Measurements from ENCODE around the gene SPHK2.

SPHK2 gene

DNA sequence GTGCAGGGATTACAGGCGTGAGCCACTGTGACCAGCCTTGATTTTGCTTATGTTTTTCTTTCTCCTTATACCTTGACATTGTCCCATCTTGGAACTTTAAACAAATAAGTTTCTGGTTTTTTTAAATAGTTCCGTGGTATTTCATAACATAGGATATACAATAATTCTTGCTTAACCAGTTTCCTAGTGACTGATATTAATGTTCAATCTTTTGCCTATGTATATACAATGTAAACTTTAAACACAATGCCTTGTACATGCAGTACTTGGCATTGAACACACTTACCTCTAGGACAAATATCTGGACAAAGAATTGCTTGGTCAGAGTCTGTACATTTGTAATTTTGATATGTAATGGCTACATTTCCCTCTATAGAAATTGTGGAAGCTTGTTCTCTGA lies 37.1 kb upstream of the SPHK2 start:
- no peak for DNase-seq (ENCODE audit: low read depth in 1 of 2, low spot score in 1 of 2)
- no peak overlapping the region for H3K27ac ChIP-seq (replicated peaks)
- no peak overlapping the region for H3K4me3 ChIP-seq (replicated peaks; ENCODE audit: insufficient read depth, low read length)
- TF ChIP-seq SPI1 (IDR thresholded peaks at IDR 0.05; ENCODE audit: borderline replicate concordance, low read depth) (no peak), POLR2AphosphoS5 (IDR thresholded peaks at IDR 0.05; ENCODE audit: low read depth) (no peak), GABPA (IDR thresholded peaks at IDR 0.05; ENCODE audit: low read depth) (no peak)
- TF ChIP-seq, protein P1, sequence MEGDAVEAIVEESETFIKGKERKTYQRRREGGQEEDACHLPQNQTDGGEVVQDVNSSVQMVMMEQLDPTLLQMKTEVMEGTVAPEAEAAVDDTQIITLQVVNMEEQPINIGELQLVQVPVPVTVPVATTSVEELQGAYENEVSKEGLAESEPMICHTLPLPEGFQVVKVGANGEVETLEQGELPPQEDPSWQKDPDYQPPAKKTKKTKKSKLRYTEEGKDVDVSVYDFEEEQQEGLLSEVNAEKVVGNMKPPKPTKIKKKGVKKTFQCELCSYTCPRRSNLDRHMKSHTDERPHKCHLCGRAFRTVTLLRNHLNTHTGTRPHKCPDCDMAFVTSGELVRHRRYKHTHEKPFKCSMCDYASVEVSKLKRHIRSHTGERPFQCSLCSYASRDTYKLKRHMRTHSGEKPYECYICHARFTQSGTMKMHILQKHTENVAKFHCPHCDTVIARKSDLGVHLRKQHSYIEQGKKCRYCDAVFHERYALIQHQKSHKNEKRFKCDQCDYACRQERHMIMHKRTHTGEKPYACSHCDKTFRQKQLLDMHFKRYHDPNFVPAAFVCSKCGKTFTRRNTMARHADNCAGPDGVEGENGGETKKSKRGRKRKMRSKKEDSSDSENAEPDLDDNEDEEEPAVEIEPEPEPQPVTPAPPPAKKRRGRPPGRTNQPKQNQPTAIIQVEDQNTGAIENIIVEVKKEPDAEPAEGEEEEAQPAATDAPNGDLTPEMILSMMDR (IDR thresholded peaks at IDR 0.05; ENCODE audit: insufficient read depth, low read length), result no peak
- TF ChIP-seq, protein P2, sequence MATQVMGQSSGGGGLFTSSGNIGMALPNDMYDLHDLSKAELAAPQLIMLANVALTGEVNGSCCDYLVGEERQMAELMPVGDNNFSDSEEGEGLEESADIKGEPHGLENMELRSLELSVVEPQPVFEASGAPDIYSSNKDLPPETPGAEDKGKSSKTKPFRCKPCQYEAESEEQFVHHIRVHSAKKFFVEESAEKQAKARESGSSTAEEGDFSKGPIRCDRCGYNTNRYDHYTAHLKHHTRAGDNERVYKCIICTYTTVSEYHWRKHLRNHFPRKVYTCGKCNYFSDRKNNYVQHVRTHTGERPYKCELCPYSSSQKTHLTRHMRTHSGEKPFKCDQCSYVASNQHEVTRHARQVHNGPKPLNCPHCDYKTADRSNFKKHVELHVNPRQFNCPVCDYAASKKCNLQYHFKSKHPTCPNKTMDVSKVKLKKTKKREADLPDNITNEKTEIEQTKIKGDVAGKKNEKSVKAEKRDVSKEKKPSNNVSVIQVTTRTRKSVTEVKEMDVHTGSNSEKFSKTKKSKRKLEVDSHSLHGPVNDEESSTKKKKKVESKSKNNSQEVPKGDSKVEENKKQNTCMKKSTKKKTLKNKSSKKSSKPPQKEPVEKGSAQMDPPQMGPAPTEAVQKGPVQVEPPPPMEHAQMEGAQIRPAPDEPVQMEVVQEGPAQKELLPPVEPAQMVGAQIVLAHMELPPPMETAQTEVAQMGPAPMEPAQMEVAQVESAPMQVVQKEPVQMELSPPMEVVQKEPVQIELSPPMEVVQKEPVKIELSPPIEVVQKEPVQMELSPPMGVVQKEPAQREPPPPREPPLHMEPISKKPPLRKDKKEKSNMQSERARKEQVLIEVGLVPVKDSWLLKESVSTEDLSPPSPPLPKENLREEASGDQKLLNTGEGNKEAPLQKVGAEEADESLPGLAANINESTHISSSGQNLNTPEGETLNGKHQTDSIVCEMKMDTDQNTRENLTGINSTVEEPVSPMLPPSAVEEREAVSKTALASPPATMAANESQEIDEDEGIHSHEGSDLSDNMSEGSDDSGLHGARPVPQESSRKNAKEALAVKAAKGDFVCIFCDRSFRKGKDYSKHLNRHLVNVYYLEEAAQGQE (IDR thresholded peaks at IDR 0.05; ENCODE audit: insufficient replicate concordance, low read depth), result no peak
- no peaks in the 10 kb centered on the region for H3K27me3 ChIP-seq (ENCODE audit: insufficient read depth, poor library complexity, severe bottlenecking)

DNA sequence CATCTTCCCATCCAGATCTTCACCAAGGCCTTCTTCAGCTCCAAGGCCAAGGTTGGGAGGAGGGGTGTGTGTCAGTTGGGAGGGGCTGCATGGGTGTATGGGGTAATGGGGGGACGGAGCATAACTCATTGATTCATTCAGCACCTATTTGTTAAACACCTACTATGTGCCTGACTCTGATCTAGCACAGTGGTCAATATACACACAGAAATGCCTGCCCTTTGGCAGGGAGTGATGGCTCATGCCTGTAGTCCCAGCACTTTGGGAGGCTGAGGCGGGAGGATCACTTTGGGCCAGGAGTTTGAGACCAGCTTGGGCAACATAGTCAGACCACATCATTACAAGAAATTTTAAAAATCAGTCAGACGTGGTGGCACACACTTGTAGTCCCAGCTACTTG lies 31.9 kb upstream of the SPHK2 start:
- DNase-seq (ENCODE audit: low read depth in 1 of 2, low spot score in 1 of 2), result no peak
- TF ChIP-seq, protein P1 (IDR thresholded peaks at IDR 0.05; ENCODE audit: insufficient read depth, low read length), result no peak
- TF ChIP-seq SPI1 (IDR thresholded peaks at IDR 0.05; ENCODE audit: borderline replicate concordance, low read depth), result no peak
- TF ChIP-seq POLR2AphosphoS5 (IDR thresholded peaks at IDR 0.05; ENCODE audit: low read depth), result no peak
- TF ChIP-seq, protein P2 (IDR thresholded peaks at IDR 0.05; ENCODE audit: insufficient replicate concordance, low read depth), result no peak
- TF ChIP-seq GABPA (IDR thresholded peaks at IDR 0.05; ENCODE audit: low read depth), result no peak
- H3K27ac ChIP-seq (replicated peaks), result no peak overlapping the region
- no peak overlapping the region for H3K4me3 ChIP-seq (replicated peaks; ENCODE audit: insufficient read depth, low read length)
- no peaks in the 10 kb centered on the region for H3K27me3 ChIP-seq (ENCODE audit: insufficient read depth, poor library complexity, severe bottlenecking)

DNA sequence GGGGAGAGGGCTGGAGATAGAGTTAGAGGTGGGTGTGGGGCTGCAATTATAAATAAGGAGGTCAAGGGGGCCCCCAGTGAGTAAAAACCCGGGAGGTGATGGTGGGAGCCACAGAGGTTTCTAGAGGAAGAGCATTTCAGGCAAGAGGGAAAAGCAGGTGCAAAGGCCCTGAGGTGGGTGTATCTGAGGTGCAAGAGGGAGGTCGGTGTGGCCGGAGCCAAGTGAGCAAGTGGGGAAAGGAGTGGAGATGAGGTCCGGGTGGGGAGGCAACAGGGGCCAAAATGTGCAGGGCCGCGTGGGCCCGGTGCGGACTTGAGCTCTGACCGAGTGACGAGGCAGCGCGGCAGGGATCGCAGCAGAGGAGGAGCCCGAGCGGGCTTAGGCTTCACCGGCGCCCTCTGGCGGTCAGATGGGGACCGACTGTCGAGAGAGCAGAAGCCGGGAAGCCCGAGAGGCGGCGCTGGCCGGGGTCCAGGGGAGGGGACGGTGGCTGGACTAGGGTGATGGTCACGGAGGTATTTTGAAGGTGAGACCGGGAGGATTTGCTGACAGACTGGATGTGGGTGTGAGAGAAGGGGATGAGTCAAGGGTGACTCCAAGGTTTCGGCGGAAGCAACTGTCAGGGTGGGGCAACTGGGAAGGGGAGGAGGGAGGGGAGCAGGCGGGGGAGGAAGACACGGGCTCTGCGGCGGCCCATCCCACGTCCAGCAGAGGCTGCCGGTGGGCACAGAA lies 30.5 kb upstream of the SPHK2 start:
- H3K4me3 ChIP-seq (replicated peaks; ENCODE audit: insufficient read depth, low read length), result peak overlapping the region; percentile 46
- H3K27ac ChIP-seq (replicated peaks), result no peak overlapping the region
- DNase-seq (ENCODE audit: low read depth in 1 of 2, low spot score in 1 of 2), result peak; percentile 74 to 84

More for the DNA sequence above, 30.5 kb upstream of the SPHK2 start:
- TF ChIP-seq, protein P1 (IDR thresholded peaks at IDR 0.05; ENCODE audit: insufficient read depth, low read length), result peak; percentile 81
- TF ChIP-seq, protein P2 (IDR thresholded peaks at IDR 0.05; ENCODE audit: insufficient replicate concordance, low read depth), result no peak
- no peak for TF ChIP-seq SPI1 (IDR thresholded peaks at IDR 0.05; ENCODE audit: borderline replicate concordance, low read depth)
- no peak for TF ChIP-seq GABPA (IDR thresholded peaks at IDR 0.05; ENCODE audit: low read depth)
- no peak for TF ChIP-seq POLR2AphosphoS5 (IDR thresholded peaks at IDR 0.05; ENCODE audit: low read depth)
- H3K27me3 ChIP-seq (ENCODE audit: insufficient read depth, poor library complexity, severe bottlenecking), result no peaks in the 10 kb centered on the region
